Neural cell (in vitro differentiated cells): ENCODE data around the gene MT4. TPM values are rescaled to one million over a fixed set of nuclear protein-coding genes. Genes with fewer than 3 reads are reported as not detected.

Experiments
- H2AFZ ChIP-seq: fragments of 200-600, 300-800 bp; sonication (generic), shearing (Covaris generic); 2 replicates; pipeline ENCODE4 v1.6.0; 2014; ENCODE audit warnings: low read depth, mild to moderate bottlenecking, antibody characterized with exemption, low read length, moderate library complexity
- H3F3A ChIP-seq: fragments of 200-600 bp; shearing (Covaris generic); 2 replicates; pipeline ENCODE4 v1.6.1; 2016; ENCODE audit warnings: mild to moderate bottlenecking, moderate library complexity, mixed read lengths, antibody characterized with exemption, low read length; ENCODE audit not compliant: insufficient read depth, poor library complexity, severe bottlenecking
- H3K27ac ChIP-seq: fragments of 200-600, 300-800 bp; sonication (generic), shearing (Covaris generic); 2 replicates; pipeline ENCODE4 v1.5.1; 2014; ENCODE audit warnings: mild to moderate bottlenecking, low read length, moderate library complexity
- H3K27me3 ChIP-seq: fragments of 300-800, 200-600 bp; sonication (generic), shearing (Covaris generic); 2 replicates; pipeline ENCODE4 v1.6.0; 2014; ENCODE audit warnings: mild to moderate bottlenecking, low read depth, low read length, moderate library complexity; ENCODE audit not compliant: insufficient read depth
- H3K36me3 ChIP-seq: fragments of 300-800, 200-600 bp; sonication (generic), shearing (Covaris generic); 2 replicates; pipeline ENCODE4 v1.5.1; 2014; ENCODE audit warnings: mild to moderate bottlenecking, antibody characterized with exemption, low read length, moderate library complexity; ENCODE audit not compliant: insufficient read depth
- H3K4me2 ChIP-seq: fragments of 300-800, 200-600 bp; sonication (generic), shearing (Covaris generic); 2 replicates; pipeline ENCODE4 v1.6.0; 2014; ENCODE audit warnings: mild to moderate bottlenecking, low read length
- H3K4me3 ChIP-seq: fragments of 300-800, 200-600 bp; sonication (generic), shearing (Covaris generic); 2 replicates; pipeline ENCODE4 v1.5.1; 2014; ENCODE audit warnings: mild to moderate bottlenecking, low read length, moderate library complexity
- H3K79me2 ChIP-seq: fragments of 200-600 bp; shearing (Covaris generic); replicated peaks from 2 replicates; pipeline ENCODE4 v1.6.0; 2014; ENCODE audit warnings: mild to moderate bottlenecking, low read length, moderate library complexity; ENCODE audit not compliant: insufficient read depth
- H3K9ac ChIP-seq: fragments of 300-800, 200-600 bp; sonication (generic), shearing (Covaris generic); 2 replicates; pipeline ENCODE4 v1.6.1; 2016; ENCODE audit warnings: mild to moderate bottlenecking, low read length, mixed read lengths
- H3K9me2 ChIP-seq: fragments of 200-600 bp; shearing (Covaris generic); 2 replicates; pipeline ENCODE4 v1.6.1; 2016; ENCODE audit warnings: mild to moderate bottlenecking, low read length, mixed read lengths; ENCODE audit not compliant: insufficient read depth
- H3K9me3 ChIP-seq: fragments of 200-600, 300-800 bp; sonication (generic), shearing (Covaris generic); 2 replicates; pipeline ENCODE4 v1.6.1; 2016; ENCODE audit warnings: mild to moderate bottlenecking, mixed run types, low read length, moderate library complexity, mixed read lengths
- H4K20me1 ChIP-seq: fragments of 200-600 bp; shearing (Covaris generic); 2 replicates; pipeline ENCODE4 v1.6.1; 2016; ENCODE audit warnings: mild to moderate bottlenecking, mixed run types; ENCODE audit not compliant: insufficient read depth
- EP300 ChIP-seq: fragments of 450-650 bp; conservative IDR thresholded peaks from 2 replicates; pipeline ENCODE4 v1.6.1; 2014; ENCODE audit warnings: antibody characterized with exemption, mild to moderate bottlenecking, moderate library complexity; ENCODE audit not compliant: poor library complexity, severe bottlenecking
- EZH2 ChIP-seq: fragments of 200-600, 300-800 bp; shearing (Covaris generic), sonication (generic); IDR thresholded peaks from 2 replicates; pipeline ENCODE4 v1.6.1; 2014; ENCODE audit warnings: antibody characterized with exemption, low read length, borderline replicate concordance, mild to moderate bottlenecking; ENCODE audit not compliant: insufficient read depth, poor library complexity, severe bottlenecking
- MXI1 ChIP-seq: fragments of 450-650 bp; conservative IDR thresholded peaks from 2 replicates; pipeline ENCODE4 v1.6.1; 2014; ENCODE audit warnings: antibody characterized with exemption, mild to moderate bottlenecking; ENCODE audit not compliant: poor library complexity, severe bottlenecking
- POLR2AphosphoS5 ChIP-seq: IDR thresholded peaks from 2 replicates; pipeline ENCODE4 v1.6.1; 2012
- RAD21 ChIP-seq: fragments of 450-650 bp; conservative IDR thresholded peaks from 2 replicates; pipeline ENCODE4 v1.6.1; 2014; ENCODE audit warnings: antibody characterized with exemption, mild to moderate bottlenecking, moderate library complexity
- SMC3 ChIP-seq: fragments of 450-650 bp; conservative IDR thresholded peaks from 2 replicates; pipeline ENCODE4 v1.6.1; 2014; ENCODE audit warnings: antibody characterized with exemption, mild to moderate bottlenecking, moderate library complexity; ENCODE audit not compliant: poor library complexity
- TAF1 ChIP-seq: IDR thresholded peaks from 2 replicates; pipeline ENCODE4 v1.6.1; 2012; ENCODE audit warnings: low read depth
- polyA plus RNA-seq: library from polyadenylated mRNA; depleted of rRNA; stranded (reverse); fragments of >200 nt; gene quantifications from 2 replicates; pipeline ENCODE4 v1.2.3, GENCODE V29; 2014
- TF ChIP-seq, protein P1 (sequence below): IDR thresholded peaks from 2 replicates; pipeline ENCODE4 v1.6.1; 2012; ENCODE audit warnings: borderline replicate concordance
- TF ChIP-seq, protein P2 (sequence below): fragments of 450-650 bp; IDR thresholded peaks from 2 replicates; pipeline ENCODE4 v1.5.1; 2014; ENCODE audit warnings: antibody characterized with exemption, mild to moderate bottlenecking, moderate library complexity; ENCODE audit not compliant: poor library complexity, severe bottlenecking

Gene MT4
- polyA plus RNA-seq, 1 donor from 2014 or later, result not detected

GRCh38 chr16:56558024-56558747 is 6.7 kb upstream of the MT4 start:
- H3F3A ChIP-seq, result no peaks in the 10 kb centered on the region
- no peak overlapping the region for H2AFZ ChIP-seq
- no peak overlapping the region for H3K9ac ChIP-seq
- no peak overlapping the region for H3K27ac ChIP-seq
- H3K9me2 ChIP-seq, result no peaks in the 10 kb centered on the region
- no peaks in the 10 kb centered on the region for H3K36me3 ChIP-seq
- no peaks in the 10 kb centered on the region for H3K9me3 ChIP-seq
- no peaks in the 10 kb centered on the region for H4K20me1 ChIP-seq
- H3K27me3 ChIP-seq, result no peaks in the 10 kb centered on the region
- H3K4me2 ChIP-seq, result no peak overlapping the region
- H3K4me3 ChIP-seq, result no peak overlapping the region
- TF ChIP-seq SMC3 (no peak), RAD21 (no peak), EZH2 (no peak), EP300 (no peak), POLR2AphosphoS5 (no peak), TAF1 (no peak), MXI1 (no peak)
- TF ChIP-seq, protein P1, sequence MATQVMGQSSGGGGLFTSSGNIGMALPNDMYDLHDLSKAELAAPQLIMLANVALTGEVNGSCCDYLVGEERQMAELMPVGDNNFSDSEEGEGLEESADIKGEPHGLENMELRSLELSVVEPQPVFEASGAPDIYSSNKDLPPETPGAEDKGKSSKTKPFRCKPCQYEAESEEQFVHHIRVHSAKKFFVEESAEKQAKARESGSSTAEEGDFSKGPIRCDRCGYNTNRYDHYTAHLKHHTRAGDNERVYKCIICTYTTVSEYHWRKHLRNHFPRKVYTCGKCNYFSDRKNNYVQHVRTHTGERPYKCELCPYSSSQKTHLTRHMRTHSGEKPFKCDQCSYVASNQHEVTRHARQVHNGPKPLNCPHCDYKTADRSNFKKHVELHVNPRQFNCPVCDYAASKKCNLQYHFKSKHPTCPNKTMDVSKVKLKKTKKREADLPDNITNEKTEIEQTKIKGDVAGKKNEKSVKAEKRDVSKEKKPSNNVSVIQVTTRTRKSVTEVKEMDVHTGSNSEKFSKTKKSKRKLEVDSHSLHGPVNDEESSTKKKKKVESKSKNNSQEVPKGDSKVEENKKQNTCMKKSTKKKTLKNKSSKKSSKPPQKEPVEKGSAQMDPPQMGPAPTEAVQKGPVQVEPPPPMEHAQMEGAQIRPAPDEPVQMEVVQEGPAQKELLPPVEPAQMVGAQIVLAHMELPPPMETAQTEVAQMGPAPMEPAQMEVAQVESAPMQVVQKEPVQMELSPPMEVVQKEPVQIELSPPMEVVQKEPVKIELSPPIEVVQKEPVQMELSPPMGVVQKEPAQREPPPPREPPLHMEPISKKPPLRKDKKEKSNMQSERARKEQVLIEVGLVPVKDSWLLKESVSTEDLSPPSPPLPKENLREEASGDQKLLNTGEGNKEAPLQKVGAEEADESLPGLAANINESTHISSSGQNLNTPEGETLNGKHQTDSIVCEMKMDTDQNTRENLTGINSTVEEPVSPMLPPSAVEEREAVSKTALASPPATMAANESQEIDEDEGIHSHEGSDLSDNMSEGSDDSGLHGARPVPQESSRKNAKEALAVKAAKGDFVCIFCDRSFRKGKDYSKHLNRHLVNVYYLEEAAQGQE, result no peak
- TF ChIP-seq, protein P2, sequence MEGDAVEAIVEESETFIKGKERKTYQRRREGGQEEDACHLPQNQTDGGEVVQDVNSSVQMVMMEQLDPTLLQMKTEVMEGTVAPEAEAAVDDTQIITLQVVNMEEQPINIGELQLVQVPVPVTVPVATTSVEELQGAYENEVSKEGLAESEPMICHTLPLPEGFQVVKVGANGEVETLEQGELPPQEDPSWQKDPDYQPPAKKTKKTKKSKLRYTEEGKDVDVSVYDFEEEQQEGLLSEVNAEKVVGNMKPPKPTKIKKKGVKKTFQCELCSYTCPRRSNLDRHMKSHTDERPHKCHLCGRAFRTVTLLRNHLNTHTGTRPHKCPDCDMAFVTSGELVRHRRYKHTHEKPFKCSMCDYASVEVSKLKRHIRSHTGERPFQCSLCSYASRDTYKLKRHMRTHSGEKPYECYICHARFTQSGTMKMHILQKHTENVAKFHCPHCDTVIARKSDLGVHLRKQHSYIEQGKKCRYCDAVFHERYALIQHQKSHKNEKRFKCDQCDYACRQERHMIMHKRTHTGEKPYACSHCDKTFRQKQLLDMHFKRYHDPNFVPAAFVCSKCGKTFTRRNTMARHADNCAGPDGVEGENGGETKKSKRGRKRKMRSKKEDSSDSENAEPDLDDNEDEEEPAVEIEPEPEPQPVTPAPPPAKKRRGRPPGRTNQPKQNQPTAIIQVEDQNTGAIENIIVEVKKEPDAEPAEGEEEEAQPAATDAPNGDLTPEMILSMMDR, result no peak
- H3K79me2 ChIP-seq, result no peaks in the 10 kb centered on the region

DNA sequence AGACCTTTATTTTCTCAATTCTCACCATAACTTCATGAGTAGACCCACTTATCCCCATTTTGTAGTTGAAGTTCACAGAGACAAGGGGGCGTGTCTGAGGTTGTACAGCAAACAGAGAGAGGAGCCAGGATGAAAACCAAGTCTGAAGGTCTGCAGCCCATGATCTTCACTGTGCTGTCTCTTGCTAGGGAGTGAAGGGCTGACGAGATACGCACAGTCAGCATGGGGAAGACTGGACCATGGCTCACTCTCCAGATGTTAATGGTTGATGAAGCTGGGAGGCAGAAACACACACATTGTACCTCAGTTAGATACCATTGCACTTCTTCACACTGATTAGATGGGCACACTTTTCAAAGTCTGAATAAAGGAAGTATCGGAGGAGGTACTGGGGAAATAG is 5.8 kb upstream of the MT4 start:
- Histone ChIP-seq H3K36me3 (no peaks in the 10 kb centered on the region), H3K79me2 (no peaks in the 10 kb centered on the region), H4K20me1 (no peaks in the 10 kb centered on the region), H3K27ac (no peak overlapping the region), H2AFZ (no peak overlapping the region), H3K9me3 (no peaks in the 10 kb centered on the region), H3K4me2 (no peak overlapping the region), H3F3A (no peaks in the 10 kb centered on the region), H3K4me3 (no peak overlapping the region), H3K9me2 (no peaks in the 10 kb centered on the region), H3K9ac (no peak overlapping the region), H3K27me3 (no peaks in the 10 kb centered on the region)
- TF ChIP-seq EZH2 (no peak), SMC3 (no peak), MXI1 (no peak), TAF1 (no peak), EP300 (no peak), RAD21 (no peak), POLR2AphosphoS5 (no peak)
- TF ChIP-seq, protein P1, result no peak
- TF ChIP-seq, protein P2, result no peak
